Liver (tissue), 3 donors: ENCODE results near the gene ZNF679.

Source experiments
- ATF3 ChIP-seq: IDR thresholded peaks from 2 replicates; pipeline ENCODE4 v1.6.1; 2016; ENCODE audit warnings: antibody characterized with exemption
- CTCF ChIP-seq: fragments of 150-350 bp; IDR thresholded peaks from 2 replicates; pipeline ENCODE4 v1.5.1; 2017; ENCODE audit warnings: improper control_type of control experiment, low read depth, low read length; ENCODE audit not compliant: missing input control
- JUND ChIP-seq, 2 donors: IDR thresholded peaks; 2 replicates each; pipeline ENCODE4 v1.6.1; 2016; ENCODE audit warnings: antibody characterized with exemption in 2 of 2
- RXRA ChIP-seq, 2 donors: IDR thresholded peaks; 2 replicates each; pipeline ENCODE4 v1.6.1; 2017 to 2018; ENCODE audit warnings: antibody characterized with exemption in 2 of 2, mild to moderate bottlenecking in 1 of 2
- SP1 ChIP-seq: IDR thresholded peaks from 2 replicates; pipeline ENCODE4 v1.6.1; 2018; ENCODE audit warnings: antibody characterized with exemption, mild to moderate bottlenecking
- donor health status: healthy.
- donor health status: healthy.

- no peak for TF ChIP-seq JUND (IDR thresholded peaks at IDR 0.05)
- TF ChIP-seq CTCF, result no peak
- no peak for TF ChIP-seq RXRA (IDR thresholded peaks at IDR 0.05)
- no peak for TF ChIP-seq ATF3
- TF ChIP-seq SP1, result no peak
Observed at GRCh38 chr7:64266341-64266919, 38.2 kb downstream of the ZNF679 start.
